K562 (cell line): ENCODE results near the gene SAP30BP. TPM values are rescaled to one million over a fixed set of nuclear protein-coding genes. Genes with fewer than 3 reads are reported as not detected.
A peak's percentile ranks its signal among the peaks of the same experiment; 100 is the strongest.

ENCODE experiments used
- ATAC-seq: fragments of 200-7000 bp; cut with Tn5 transposase; 3 replicates; pipeline ENCODE4 v1.9.1; 2020; ENCODE audit warnings: moderate library complexity
- BruUV-seq: library from RNA; stranded (reverse); fragments of 400-500 nt; replicated peaks from 2 replicates; lab custom pipeline; 2021; lab: Mats Ljungman, UMichigan
- CTCF ChIA-PET: fragments of 300-600 bp; formaldehyde crosslinking; extraction: SDS; loops from one replicate; lab custom pipeline; 2021; ENCODE audit warnings: low intra/inter-chr PET ratio; lab: Yijun Ruan, JAX
- POLR2A ChIA-PET: fragments of 300-600, 350-650 bp; sonication (Branson Sonifier 250); formaldehyde crosslinking; extraction: SDS; loops from one replicate; lab custom pipeline; 2021; ENCODE audit warnings: antibody characterized with exemption, inconsistent platforms; lab: Yijun Ruan, JAX
- DNase-seq, 4 experiments: peaks; one replicate each; pipeline versions ENCODE4 v3.0.0 to v3.0.0-alpha.2; 2011 to 2018; ENCODE audit warnings: low spot score in 3 of 4, mixed read lengths in 3 of 4; ENCODE audit errors: extremely low read depth in 1 of 4
- FAIRE-seq: peaks from 2 replicates; lab custom pipeline; 2011; peaks lifted over from hg19 to GRCh38; lab: Jason Lieb, UNC
- H2AFZ ChIP-seq: 2 replicates; pipeline ENCODE4 v1.6.0; 2011; ENCODE audit warnings: low read depth, low read length, control low read depth, inconsistent platforms
- H3K27ac ChIP-seq: fragments of 200-600 bp; 3 replicates; pipeline ENCODE4 v1.8.0; 2011; ENCODE audit warnings: low read depth, mild to moderate bottlenecking, control low read depth, inconsistent platforms, low read length, moderate library complexity, mixed read lengths; ENCODE audit errors: extremely low read depth
- H3K27me3 ChIP-seq, 2 experiments: fragments of 300-600 bp in 1 of 2; 2 replicates in 1 of 2; 3 replicates in 1 of 2; pipeline versions ENCODE4 v1.6.0 to v1.8.0; 2011; ENCODE audit warnings: inconsistent platforms in 2 of 2, low read length in 2 of 2, mild to moderate bottlenecking in 1 of 2, mixed read lengths in 1 of 2, moderate library complexity in 1 of 2; ENCODE audit not compliant: control insufficient read depth in 2 of 2, insufficient read depth in 2 of 2
- H3K36me3 ChIP-seq: fragments of 300-600 bp; 3 replicates; pipeline ENCODE4 v1.8.0; 2011; ENCODE audit warnings: mild to moderate bottlenecking, low read length, inconsistent platforms; ENCODE audit not compliant: control insufficient read depth, insufficient read depth
- H3K4me1 ChIP-seq, 2 experiments: fragments of 200-600 bp in 1 of 2; replicated peaks in 1 of 2; 2 replicates in 1 of 2; 3 replicates in 1 of 2; pipeline versions ENCODE4 v1.5.1 to v1.8.0; 2011; ENCODE audit warnings: inconsistent platforms in 2 of 2, low read length in 2 of 2, mild to moderate bottlenecking in 1 of 2, mixed read lengths in 1 of 2, moderate library complexity in 1 of 2; ENCODE audit not compliant: control insufficient read depth in 2 of 2, insufficient read depth in 2 of 2
- H3K4me2 ChIP-seq: 2 replicates; pipeline ENCODE4 v1.6.1; 2011; ENCODE audit warnings: low read length, control low read depth, inconsistent platforms, mixed read lengths; ENCODE audit not compliant: insufficient read depth
- H3K4me3 ChIP-seq: fragments of 200-600 bp; sonication (generic), shearing (Covaris generic); 2 replicates; pipeline ENCODE4 v1.5.1; 2016; ENCODE audit warnings: control low read depth, inconsistent platforms
- H3K79me2 ChIP-seq: fragments of 200-600 bp; 3 replicates; pipeline ENCODE4 v1.8.0; 2011; ENCODE audit warnings: low read length, inconsistent platforms; ENCODE audit not compliant: control insufficient read depth, insufficient read depth
- H3K9ac ChIP-seq, 2 experiments: 2 replicates each; pipeline versions ENCODE4 v1.6.0 to v1.6.1; 2011; ENCODE audit warnings: low read depth in 2 of 2, low read length in 2 of 2, control low read depth in 1 of 2, inconsistent platforms in 1 of 2, mild to moderate bottlenecking in 1 of 2, mixed read lengths in 1 of 2; ENCODE audit not compliant: insufficient read depth in 1 of 2
- H3K9me1 ChIP-seq: one replicate; pipeline ENCODE4 v1.6.0; 2011; ENCODE audit warnings: inconsistent platforms, mild to moderate bottlenecking, low read length, moderate library complexity; ENCODE audit not compliant: control insufficient read depth, insufficient read depth
- H3K9me3 ChIP-seq: replicated peaks from 2 replicates; pipeline ENCODE4 v1.5.1; 2011; ENCODE audit warnings: low read depth, low read length, inconsistent platforms; ENCODE audit not compliant: control insufficient read depth, insufficient read depth
- H4K20me1 ChIP-seq: replicated peaks from 2 replicates; pipeline ENCODE4 v1.6.1; 2011; ENCODE audit warnings: low read length, inconsistent platforms, mixed read lengths; ENCODE audit not compliant: control insufficient read depth, insufficient read depth
- MAZ ChIP-seq, 2 experiments: fragments of 450-650 bp in 1 of 2; sonication (generic) in 1 of 2; formaldehyde crosslinking; IDR thresholded peaks in 1 of 2; conservative IDR thresholded peaks in 1 of 2; 2 replicates each; pipeline versions ENCODE4 v1.4.0 to v1.5.0; 2020; ENCODE audit warnings: mild to moderate bottlenecking in 1 of 2, missing genetic modification reagents in 1 of 2
- NONO ChIP-seq, 2 experiments: fragments of 200-400 bp in 1 of 2; fragments of 450-650 bp in 1 of 2; formaldehyde crosslinking in 1 of 2; IDR thresholded peaks; 2 replicates each; pipeline ENCODE4 v1.6.1; 2017; ENCODE audit warnings: low read depth in 2 of 2, mild to moderate bottlenecking in 2 of 2, moderate library complexity in 2 of 2, low read length in 1 of 2
- POLR2G ChIP-seq: fragments of 200-400 bp; formaldehyde crosslinking; IDR thresholded peaks from 2 replicates; pipeline ENCODE4 v1.6.1; 2017; ENCODE audit warnings: low read depth, mild to moderate bottlenecking, antibody characterized with exemption, low read length, moderate library complexity
- ZBTB33 ChIP-seq: sonication (generic); formaldehyde crosslinking; IDR thresholded peaks from 2 replicates; pipeline ENCODE4 v1.8.1; 2023; ENCODE audit warnings: mild to moderate bottlenecking, missing genetic modification reagents
- WGBS: fragments of 100-300 bp; shearing (Covaris generic); methylation state at CpG from one replicate; pipeline ENCODE4 v1.1.6; 2016; ENCODE audit warnings: low coverage, mixed read lengths; ENCODE audit not compliant: insufficient coverage; ENCODE audit errors: missing lambda C conversion rate; 5-methylcytosine and 5-hydroxymethylcytosine counted together
- in situ Hi-C: fragments of 300-500 bp; cut with MboI; formaldehyde crosslinking; loops from 4 replicates; pipeline ENCODE4 v1.15.0; 2018; ENCODE audit warnings: inconsistent platforms, mixed read lengths
- intact Hi-C: fragments of 100-400 bp; cut with micrococcal nuclease; formaldehyde crosslinking; loops from 2 replicates; pipeline ENCODE4 v1.14.2; 2022
- polyA plus RNA-seq, 8 experiments: library from polyadenylated mRNA; depleted of rRNA in 4 of 8; stranded (reverse) in 5 of 8; unstranded in 3 of 8; fragments of >200 nt; fragmentation: Nextera tagmentation in 2 of 8; fragmentation: Illumina TruSeq in 1 of 8; extraction: Ambion mirVana in 2 of 8; extraction: Trizol in 1 of 8; gene quantifications; 2 replicates each; pipeline versions ENCODE4 v1.2.1 to v1.2.3, GENCODE V29; 2011 to 2014; ENCODE audit warnings: inconsistent platforms in 1 of 8, missing spikeins in 1 of 8
- total RNA-seq, 7 experiments: library from RNA; depleted of rRNA in 6 of 7; stranded (reverse); fragments of >200 nt in 6 of 7; fragmentation: Illumina TruSeq in 2 of 7; extraction: Trizol in 2 of 7; gene quantifications; 2 replicates each; pipeline versions ENCODE4 v1.2.1 to v1.2.3, GENCODE V29; 2011 to 2021; ENCODE audit warnings: low replicate concordance in 1 of 7

SAP30BP gene
- total and polyA plus RNA-seq, 9 of the 15 experiments (the other 6 are each of a cell fraction or from before 2014, with no cell fraction given), result 45.3 to 154 (median 71.7) TPM

- Histone ChIP-seq H3K36me3 (no peaks in the 10 kb centered on the region), H4K20me1 (no peaks in the 10 kb centered on the region; the same call in 1 of the 2 replicates), H3K9me3 (no peaks in the 10 kb centered on the region), H3K9ac (peak overlapping the region in 1 of 2 experiments; percentile 33; a peak in 2 of 4 replicates), H3K27me3 (no peaks in the 10 kb centered on the region), H3K4me1 (peaks cover 13 to 73% of the 10 kb centered on the region in 2 experiments), H2AFZ (no peak overlapping the region), H3K4me2 (no peak overlapping the region), H3K27ac (no peak overlapping the region)
- intact Hi-C loops (loop anchor here (10.0 kb wide), 1 partner anchor 249 kb away; the partner anchor contains the start of gene CDK3), in situ Hi-C loops (no loop called here)
- BruUV-seq, result no TSS peak
- ChIA-PET CTCF (no interaction called here), POLR2A (interaction anchor here (14.7 kb wide), 1 partner anchor 19 kb away, joined by 464 read pairs; a partner anchor contains a TSS)
- WGBS, result 87% methylated on average over 14 of the region's 20 CpGs
- no peak for FAIRE-seq
- TF ChIP-seq NONO (IDR thresholded peaks at IDR 0.05; ENCODE audit: low read depth in 2 of 2, low read length in 1 of 2), result no peak
- TF ChIP-seq POLR2G, result peak; percentile 50; the same call in 1 of the 2 replicates
- TF ChIP-seq MAZ (CRISPR knock-in tag; conservative IDR thresholded peaks at IDR 0.05 in 1 of 2, IDR thresholded peaks at IDR 0.05 in 1 of 2), result no peak
- 0 out of 2 replicates have a peak, but pooled peaks have one; percentile 13 for TF ChIP-seq ZBTB33
- TF ChIP-seq, all 486 proteins: peak for 2
- Histone ChIP-seq H3K79me2 (no peaks in the 10 kb centered on the region), H3K4me3 (no peak overlapping the region), H3K9me1 (no peaks in the 10 kb centered on the region)
- DNase-seq, result no peak
- ATAC-seq, result no peak
Observed at GRCh38 chr17:75755205-75755901, 88.2 kb downstream of the SAP30BP start.
